ENCODE data around the gene SMDT1.
"Not testable (repeated sequence)": the region's sequence is repeated elsewhere in the genome, so short reads cannot be mapped to it uniquely, and the experiment has no call there.

The SMDT1 gene

DNA sequence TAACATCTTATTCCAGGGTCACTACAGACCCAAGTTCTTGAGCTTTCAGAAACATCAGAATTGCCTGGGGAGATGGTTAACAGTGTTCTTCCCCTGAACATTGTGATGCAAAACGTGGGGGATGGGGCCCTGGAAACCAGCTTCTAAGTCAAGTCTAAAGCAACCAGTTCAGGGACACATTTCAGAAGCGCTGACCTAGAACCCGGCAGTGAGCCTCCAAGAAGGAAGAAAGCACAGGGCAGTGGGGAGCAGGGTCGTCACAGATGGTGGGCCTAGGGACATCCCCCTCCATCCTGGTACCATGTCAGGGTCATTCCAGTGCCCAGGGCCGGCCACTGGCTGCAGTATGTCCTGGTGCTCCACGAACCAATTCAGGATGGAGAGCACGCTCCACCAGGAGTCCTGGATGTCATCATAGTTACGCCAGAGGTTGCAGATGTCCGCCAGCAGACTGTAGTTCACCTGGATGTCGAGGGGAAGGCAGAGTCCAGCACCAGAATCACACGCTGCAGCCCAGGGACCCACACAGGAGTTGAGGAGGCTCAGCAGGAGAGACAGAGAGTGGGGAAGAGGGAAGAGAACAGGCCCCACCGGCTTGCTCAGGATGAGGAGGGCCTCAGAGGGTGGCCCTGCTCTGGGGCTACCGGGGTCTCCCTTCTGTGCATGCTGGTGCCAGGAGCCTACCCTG is 13.9 kb upstream of the SMDT1 start:
- Histone ChIP-seq H3K4me1 (ENCODE audit: insufficient read depth, low read length) (peaks cover 19% of the 10 kb centered on the region), H3K9me3 (ENCODE audit: control insufficient read depth, insufficient read depth, low read length) (no peaks in the 10 kb centered on the region), H3K9ac (ENCODE audit: low read depth, low read length) (no peak overlapping the region; the same call in 1 of the 2 replicates), H3K36me3 (ENCODE audit: insufficient read depth, low read length) (peaks cover 2% of the 10 kb centered on the region; the same call in 1 of the 2 replicates)

DNA sequence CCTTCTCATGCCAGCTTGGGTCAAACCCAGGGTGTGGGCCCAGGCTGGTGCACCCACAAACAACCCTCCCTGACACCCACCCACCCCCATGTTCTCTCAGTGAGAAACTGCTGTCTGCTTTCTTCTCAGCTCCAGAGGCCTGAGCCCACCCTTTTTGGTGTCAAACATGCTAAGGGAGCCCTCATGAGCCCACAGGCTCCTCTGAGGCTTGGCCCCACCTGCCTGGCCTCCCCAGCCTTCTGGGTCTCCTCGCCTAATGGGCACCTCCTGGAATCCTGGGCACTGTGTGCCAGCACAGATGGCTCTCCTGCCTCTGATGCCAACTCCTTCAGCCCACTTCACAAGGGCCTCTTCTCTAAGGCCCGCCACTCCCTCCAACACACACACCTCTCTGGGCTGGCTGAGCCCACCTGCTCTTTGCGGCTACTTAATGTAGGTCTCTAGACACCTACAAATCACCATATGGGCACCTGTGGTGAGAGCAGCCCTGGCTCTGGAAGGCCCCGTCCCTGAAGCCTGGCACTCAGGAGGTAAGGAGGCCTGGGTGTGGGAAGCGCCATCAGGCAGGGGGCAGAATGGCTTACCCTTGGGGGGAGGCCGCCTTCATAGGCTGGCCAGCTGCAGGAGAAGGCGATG is 13.3 kb upstream of the SMDT1 start:
- Histone ChIP-seq H3K4me1 (ENCODE audit: insufficient read depth, low read length) (peaks cover 19% of the 10 kb centered on the region), H3K9ac (ENCODE audit: low read depth, low read length) (no peak overlapping the region), H3K9me3 (ENCODE audit: control insufficient read depth, insufficient read depth, low read length) (no peaks in the 10 kb centered on the region), H3K36me3 (ENCODE audit: insufficient read depth, low read length) (peaks cover 2% of the 10 kb centered on the region; the same call in 1 of the 2 replicates)

DNA sequence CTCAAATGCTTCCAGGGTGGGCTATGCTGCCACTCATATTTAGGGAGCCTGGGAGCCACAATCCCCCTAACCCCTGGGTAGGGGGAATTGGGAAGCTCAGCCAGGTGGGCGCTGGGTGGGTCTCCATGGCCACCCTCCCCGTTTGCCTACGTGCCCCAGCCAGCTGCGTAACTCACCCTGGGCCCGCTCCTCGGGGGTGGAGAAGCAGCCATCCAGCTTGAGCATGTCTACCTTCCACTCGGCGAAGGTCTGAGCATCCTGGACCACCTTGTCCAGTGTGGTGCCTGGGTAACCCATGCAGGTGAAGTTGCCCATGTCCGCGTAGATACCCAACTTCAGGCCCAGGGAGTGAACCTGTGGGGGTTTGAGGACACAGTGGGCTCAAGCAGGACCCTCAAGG is 12.6 kb upstream of the SMDT1 start:
- no peaks in the 10 kb centered on the region for H3K9me3 ChIP-seq (ENCODE audit: control insufficient read depth, insufficient read depth, low read length)
- H3K36me3 ChIP-seq (ENCODE audit: insufficient read depth, low read length), result peaks cover 1% of the 10 kb centered on the region; the same call in 1 of the 2 replicates
- H3K9ac ChIP-seq (ENCODE audit: low read depth, low read length), result no peak overlapping the region
- H3K4me1 ChIP-seq (ENCODE audit: insufficient read depth, low read length), result peaks cover 19% of the 10 kb centered on the region

DNA sequence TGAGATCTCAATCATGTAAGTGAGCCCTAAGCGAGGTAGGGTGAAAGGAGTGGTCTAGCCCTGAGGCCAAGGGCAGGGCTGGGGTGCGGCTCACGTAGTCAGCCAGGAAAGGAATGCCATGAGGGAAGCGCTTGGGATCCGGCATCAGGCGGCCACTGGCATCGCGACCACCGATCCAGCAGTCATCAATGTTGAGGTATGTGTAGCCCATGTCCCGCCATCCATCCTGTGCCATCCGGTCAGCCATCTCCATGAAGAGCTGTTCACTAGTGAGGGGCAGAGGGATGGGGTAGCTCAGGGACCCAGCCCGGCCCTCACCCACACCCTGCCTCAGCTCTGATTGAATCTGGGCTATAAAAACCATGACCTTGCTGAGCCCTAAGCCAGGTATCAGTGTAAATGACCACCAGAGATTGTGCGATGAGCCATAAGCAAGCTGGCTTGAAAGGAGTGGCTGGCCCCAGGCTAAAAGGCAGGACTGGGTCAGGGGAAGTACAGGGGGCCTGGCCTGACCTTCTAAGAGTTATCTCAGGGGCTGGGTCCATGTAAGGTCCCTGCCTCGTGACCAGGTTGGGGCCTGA is 11.7 kb upstream of the SMDT1 start:
- no peak overlapping the region for H3K9ac ChIP-seq (ENCODE audit: low read depth, low read length)
- peaks cover 19% of the 10 kb centered on the region for H3K4me1 ChIP-seq (ENCODE audit: insufficient read depth, low read length)
- no peaks in the 10 kb centered on the region for H3K36me3 ChIP-seq (ENCODE audit: insufficient read depth, low read length)
- H3K9me3 ChIP-seq (ENCODE audit: control insufficient read depth, insufficient read depth, low read length), result no peaks in the 10 kb centered on the region

DNA sequence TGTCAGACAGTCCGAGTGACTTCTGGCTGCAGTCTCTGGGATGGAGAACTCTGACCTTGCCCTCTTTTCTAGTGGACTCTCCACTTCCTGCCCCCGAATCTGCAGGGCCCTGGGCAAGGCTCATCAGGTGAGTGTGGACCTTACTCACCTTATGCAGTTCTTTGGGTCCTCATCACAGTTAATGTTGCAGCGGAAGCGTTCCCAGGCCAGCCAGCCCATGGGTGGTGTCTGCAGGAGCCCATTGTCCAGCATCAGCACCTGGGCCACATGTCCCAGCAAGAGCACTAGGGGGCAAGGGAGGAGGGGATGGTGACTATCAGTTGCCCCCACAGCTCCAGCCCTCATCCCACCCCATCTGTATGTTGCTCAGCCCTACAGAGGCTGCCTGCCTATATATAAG is 11.2 kb upstream of the SMDT1 start:
- Histone ChIP-seq H3K9me3 (ENCODE audit: control insufficient read depth, insufficient read depth, low read length) (no peaks in the 10 kb centered on the region), H3K36me3 (ENCODE audit: insufficient read depth, low read length) (no peaks in the 10 kb centered on the region), H3K9ac (ENCODE audit: low read depth, low read length) (no peak overlapping the region), H3K4me1 (ENCODE audit: insufficient read depth, low read length) (peaks cover 19% of the 10 kb centered on the region)

DNA sequence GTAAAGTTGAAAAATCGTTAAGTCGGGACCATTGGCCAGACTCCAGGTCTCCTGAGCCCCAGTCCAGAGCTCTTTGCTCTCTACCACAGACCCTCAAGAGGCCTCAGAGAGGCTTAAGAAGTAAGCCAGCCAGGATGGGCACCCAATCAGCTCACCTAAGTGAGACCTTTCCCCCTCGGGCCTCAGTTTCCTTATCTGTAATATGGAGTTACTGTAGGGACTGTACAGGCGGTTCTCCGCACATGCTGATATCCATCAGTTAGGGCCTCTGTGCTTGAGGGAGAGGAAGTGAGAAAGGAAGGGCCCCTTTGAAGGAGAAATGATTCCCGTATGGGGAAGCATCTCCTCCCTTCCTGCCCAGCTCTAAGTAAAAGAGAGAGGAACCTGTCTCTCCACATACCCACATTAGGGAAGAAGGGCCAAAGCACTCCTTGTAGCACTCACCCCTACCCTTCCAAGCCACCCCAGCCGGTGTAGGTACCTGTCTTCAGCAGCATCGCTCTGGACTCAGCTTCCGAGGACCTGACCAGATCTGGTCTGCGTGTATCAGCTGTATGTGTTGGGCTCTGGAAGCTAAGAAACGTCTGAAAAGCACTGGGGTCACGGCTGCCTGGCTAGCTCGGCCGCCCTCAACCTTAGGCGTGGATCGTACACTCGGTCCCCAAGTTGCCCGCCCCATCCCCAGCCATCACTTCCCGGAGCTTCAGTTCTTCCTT is 9.5 kb upstream of the SMDT1 start:
- Histone ChIP-seq H3K4me1 (ENCODE audit: insufficient read depth, low read length) (peaks cover 15% of the 10 kb centered on the region), H3K9ac (ENCODE audit: low read depth, low read length) (peak overlapping the region; percentile 66; the same call in 1 of the 2 replicates), H3K36me3 (ENCODE audit: insufficient read depth, low read length) (no peaks in the 10 kb centered on the region), H3K9me3 (ENCODE audit: control insufficient read depth, insufficient read depth, low read length) (no peaks in the 10 kb centered on the region)

DNA sequence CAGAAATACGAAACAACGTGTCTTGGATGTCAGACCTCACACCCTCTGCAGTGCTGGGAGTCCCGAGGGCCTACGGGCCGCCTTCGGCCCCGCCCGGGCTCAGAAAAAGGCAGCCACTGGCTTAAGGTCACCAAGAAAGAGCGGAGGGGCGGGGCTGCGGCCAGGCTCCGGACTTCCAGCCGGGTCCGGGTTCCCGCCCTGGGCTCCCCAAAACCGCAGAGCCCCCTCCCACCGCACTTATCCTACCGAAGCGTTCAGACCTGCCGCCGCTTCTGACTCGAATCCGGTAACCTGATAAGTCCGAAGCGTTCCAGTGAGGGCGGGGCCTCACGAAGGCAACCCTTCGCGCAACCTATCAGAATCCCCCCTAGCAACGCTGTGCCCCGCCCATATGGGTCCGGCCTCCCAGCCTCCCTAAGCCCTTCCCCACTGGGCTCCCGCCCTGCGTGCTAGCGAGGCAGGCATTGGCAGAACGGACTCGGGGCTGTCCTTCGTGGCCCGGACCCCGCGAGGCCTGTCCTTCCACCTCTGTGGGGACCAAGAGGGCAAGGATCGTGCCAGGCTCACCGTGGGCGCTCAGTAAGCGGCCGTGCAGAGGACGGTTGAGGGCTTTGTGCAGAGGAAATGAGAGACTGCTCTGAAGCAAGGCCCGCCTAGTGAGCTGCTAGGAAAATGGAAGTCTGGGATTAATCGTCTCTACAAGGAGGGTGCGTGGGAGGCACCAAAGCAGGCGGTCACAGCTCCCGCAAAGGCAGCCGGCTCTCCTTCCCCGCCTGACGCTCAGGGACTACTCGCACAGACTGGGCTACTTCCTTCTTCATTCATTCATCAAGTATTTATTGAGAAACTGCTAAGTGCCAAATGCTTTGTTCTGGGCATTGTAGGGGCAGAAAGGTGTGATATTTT is 8.7 kb upstream of the SMDT1 start, which contains the start of gene NAGA:
TSS of gene NAGA (minus strand) at position 296 of the 906 bp plus-strand sequence. CDS start 515 bp downstream, outside the sequence.
- Histone ChIP-seq H3K9ac (ENCODE audit: low read depth, low read length) (peak within 1 kb of the TSS; percentile 66; the same call in 1 of the 2 replicates), H3K9me3 (ENCODE audit: control insufficient read depth, insufficient read depth, low read length) (no peaks in the 10 kb centered on the region), H3K36me3 (ENCODE audit: insufficient read depth, low read length) (no peaks in the 10 kb centered on the region), H3K4me1 (ENCODE audit: insufficient read depth, low read length) (peaks cover 8% of the 10 kb centered on the region; the same call in 1 of the 2 replicates)

DNA sequence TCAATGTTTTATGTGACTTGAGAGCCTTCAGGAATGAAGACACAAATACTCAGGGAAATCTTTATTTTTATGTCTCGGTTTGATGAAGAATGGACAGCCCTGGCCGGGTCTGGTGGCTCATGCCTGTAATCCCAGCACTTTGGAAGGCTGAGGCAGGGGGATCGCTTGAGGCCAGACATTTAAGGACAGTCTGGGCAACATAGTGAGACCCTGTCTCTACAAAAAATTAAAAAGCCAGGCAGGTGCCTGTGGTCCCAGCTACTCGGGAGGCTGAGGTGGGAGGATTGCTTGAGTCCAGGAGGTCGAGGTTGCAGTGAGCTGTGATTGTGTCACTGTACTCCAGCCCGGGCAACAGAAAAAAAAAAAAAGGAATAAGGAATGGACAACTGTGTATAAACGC is 8.0 kb upstream of the SMDT1 start:
- not testable (repeated sequence) for H3K9me3 ChIP-seq (ENCODE audit: control insufficient read depth, insufficient read depth, low read length); H3K36me3 ChIP-seq (ENCODE audit: insufficient read depth, low read length); H3K4me1 ChIP-seq (ENCODE audit: insufficient read depth, low read length)
- H3K9ac ChIP-seq (ENCODE audit: low read depth, low read length), result peak overlapping the region; percentile 66; the same call in 1 of the 2 replicates

DNA sequence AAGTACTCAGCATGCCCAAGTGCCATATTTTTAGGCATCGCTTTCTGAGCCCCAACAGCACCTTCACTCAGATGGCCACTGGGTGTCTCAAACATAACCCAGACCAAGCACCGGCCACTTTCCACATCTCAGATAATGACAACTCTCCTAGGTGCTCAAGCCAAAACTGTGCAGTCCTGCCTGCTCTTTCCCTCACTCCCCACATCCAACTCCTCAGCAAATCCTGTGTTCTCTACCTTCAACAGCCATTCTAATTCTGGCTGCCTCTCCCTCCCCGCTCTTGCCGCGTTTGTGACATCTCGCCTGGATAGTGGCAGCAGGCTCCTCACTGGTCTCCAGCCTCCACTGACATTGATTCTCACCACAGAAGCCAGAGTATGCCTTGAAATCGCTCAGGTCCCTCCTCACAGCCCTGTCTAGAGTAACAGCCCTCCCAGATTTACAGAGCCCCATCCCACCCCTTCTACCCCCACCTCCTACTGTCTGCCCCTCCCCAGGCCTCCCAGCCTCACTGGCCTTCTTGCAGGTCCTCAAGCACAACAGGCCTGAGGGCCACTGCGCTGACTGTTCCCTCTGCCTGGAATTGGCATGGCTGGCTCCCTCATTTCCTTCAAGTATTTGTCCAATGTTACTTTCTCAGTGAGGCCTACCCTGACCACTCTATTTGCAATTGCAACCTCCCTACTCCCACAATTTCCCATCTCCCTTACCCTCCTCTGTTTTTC is 6.7 kb upstream of the SMDT1 start:
- H3K9me3 ChIP-seq (ENCODE audit: control insufficient read depth, insufficient read depth, low read length), result no peaks in the 10 kb centered on the region
- no peaks in the 10 kb centered on the region for H3K36me3 ChIP-seq (ENCODE audit: insufficient read depth, low read length)
- H3K4me1 ChIP-seq (ENCODE audit: insufficient read depth, low read length), result no peaks in the 10 kb centered on the region
- H3K9ac ChIP-seq (ENCODE audit: low read depth, low read length), result no peak overlapping the region

DNA sequence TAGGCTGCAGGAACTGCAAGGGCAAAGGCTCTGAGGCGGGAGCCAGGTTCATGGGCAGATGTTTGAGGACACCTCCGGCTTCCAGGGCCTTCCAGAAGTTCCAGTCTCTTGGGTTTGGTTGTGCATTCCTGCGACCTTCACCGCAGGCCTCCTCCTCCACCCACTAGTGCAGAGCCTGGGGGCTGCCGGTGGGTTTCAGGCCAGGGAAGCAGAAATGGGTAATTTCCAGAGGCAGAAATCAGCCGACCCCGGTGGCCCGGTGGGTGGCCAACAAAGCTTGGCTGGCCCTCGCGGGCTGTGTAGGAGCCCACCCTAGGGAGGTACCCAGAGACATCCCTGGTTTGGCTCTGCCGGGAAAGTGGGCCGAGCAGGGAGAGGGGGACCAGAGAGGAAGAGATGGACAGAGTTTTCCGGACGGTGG is 5.9 kb upstream of the SMDT1 start:
- Histone ChIP-seq H3K9me3 (ENCODE audit: control insufficient read depth, insufficient read depth, low read length) (no peaks in the 10 kb centered on the region), H3K36me3 (ENCODE audit: insufficient read depth, low read length) (no peaks in the 10 kb centered on the region), H3K4me1 (ENCODE audit: insufficient read depth, low read length) (0 out of 2 replicates have a peak, but pooled peaks cover 5% of the 10 kb centered on the region), H3K9ac (ENCODE audit: low read depth, low read length) (peak overlapping the region; percentile 55; the same call in 1 of the 2 replicates)

DNA sequence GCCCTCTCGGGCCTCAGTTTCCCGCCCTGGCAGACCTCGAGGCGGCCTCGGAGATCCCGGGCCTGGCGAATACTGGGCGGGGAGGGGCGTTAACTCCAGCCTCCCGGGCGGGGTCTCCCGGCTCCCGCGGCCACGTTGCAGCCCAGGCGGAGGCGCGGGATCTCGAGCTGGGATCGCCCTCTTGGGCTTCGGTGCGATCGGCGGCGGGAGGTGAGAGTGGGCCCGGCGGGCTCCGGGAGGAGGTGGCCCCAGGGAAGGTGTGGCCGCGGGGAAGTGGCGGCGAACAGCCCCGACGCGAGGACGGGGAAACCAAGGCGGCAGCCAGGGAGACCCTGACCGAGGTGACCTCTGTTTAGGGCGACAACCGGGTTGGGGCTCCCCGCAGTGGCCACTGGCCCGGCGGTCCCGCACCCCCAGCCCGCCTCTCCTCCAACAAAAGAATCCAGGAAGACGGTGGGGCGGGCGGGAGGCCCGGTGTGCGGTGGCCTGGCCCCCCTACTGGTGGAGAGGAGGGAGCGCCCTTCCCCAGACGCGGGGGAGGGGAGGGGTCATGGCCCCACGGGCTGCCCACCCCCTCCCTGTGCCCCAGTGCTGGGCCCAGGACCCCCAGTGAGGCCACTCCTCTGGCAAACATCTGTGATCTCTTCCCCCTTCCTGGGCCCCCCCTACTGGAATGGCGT is 5.2 kb upstream of the SMDT1 start, which contains the start of gene PHETA2:
TSS of gene PHETA2 (plus strand) at position 117 of the 680 bp plus-strand sequence. CDS start 3,046 bp downstream, outside the sequence.
- peak within 1 kb of the TSS; percentile 55 for H3K9ac ChIP-seq (ENCODE audit: low read depth, low read length)

DNA sequence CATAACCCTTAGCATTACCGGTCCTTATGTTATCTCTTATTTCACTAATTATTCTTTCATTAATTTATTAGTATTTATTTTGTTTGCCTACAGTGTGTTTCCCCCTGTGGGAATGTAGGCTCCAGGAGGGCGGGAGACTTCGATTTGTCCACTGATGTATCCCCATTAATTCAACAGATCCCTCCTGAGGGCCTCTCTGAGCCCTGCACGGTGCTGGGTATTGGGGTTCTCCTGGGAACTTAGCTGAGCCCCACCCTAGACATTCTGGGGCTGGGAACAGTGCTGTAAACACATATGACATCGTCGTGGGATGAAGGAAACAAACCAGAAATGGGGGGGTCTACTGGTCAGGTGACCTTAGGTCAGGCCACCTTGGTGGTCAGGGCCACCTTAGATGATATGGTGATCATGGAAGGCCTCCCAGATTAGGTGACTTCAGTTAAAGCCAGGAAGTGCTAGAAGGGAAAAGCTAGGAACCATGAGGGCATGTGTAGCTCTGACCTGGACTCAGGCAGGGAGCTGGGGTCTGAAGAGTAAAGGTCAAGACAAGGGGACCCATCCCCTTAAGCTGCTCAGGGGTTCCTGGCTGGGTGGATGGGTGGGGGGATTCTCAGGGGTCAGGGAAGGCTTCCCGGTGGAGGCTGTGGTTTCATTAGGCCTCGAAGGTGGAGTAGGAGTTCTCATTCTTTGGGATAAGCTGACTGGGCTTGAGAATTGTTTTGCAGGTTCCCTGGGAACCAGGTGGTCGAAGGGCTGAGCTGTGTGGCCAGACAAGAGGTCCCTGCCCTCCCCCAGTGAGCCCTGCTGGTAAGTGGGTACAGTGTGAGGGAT is 4.4 kb upstream of the SMDT1 start:
- Histone ChIP-seq H3K9me3 (ENCODE audit: control insufficient read depth, insufficient read depth, low read length) (no peaks in the 10 kb centered on the region), H3K36me3 (ENCODE audit: insufficient read depth, low read length) (no peaks in the 10 kb centered on the region), H3K9ac (ENCODE audit: low read depth, low read length) (peak overlapping the region; percentile 55; the same call in 1 of the 2 replicates), H3K4me1 (ENCODE audit: insufficient read depth, low read length) (0 out of 2 replicates have a peak, but pooled peaks cover 5% of the 10 kb centered on the region)

More for the DNA sequence above, 5.2 kb upstream of the SMDT1 start, which contains the start of gene PHETA2:
- Histone ChIP-seq H3K4me1 (ENCODE audit: insufficient read depth, low read length) (0 out of 2 replicates have a peak, but pooled peaks cover 5% of the 10 kb centered on the region), H3K9me3 (ENCODE audit: control insufficient read depth, insufficient read depth, low read length) (no peaks in the 10 kb centered on the region), H3K36me3 (ENCODE audit: insufficient read depth, low read length) (no peaks in the 10 kb centered on the region)

Data from ES-I3 (cell line).